ENCODE results near the gene MROH9. TPM values are rescaled to one million over a fixed set of nuclear protein-coding genes. Genes with fewer than 3 reads are reported as not detected.

Gene MROH9
- total RNA-seq, 1 experiment from 2014 or later = not detected

DNA sequence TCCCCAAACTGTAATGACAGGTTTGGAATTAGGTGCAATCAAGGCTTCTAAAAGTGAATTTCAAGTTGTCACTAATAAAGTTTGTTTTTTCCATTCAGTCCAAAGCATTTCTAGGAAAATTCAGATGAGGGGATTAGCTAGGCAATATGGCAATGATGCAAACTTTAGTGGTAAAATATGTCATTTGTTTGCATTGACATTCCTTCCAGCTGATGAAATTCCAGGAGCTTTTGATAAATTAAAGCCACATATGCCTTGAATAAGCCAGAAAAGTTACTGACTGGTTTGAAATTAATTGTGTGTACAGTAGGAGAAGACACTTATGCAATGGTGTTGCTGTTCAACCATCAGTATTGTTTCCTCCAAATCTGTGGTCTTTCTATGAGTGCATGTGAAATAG, 57.8 kb downstream of the MROH9 start:
- Histone ChIP-seq H3K4me1 (ENCODE audit: control insufficient read depth in 1 of 2, insufficient read depth in 2 of 2, low read length in 2 of 2) (no peaks in the 10 kb centered on the region), H2AFZ (ENCODE audit: low read depth, low read length, poor library complexity, severe bottlenecking) (no peak overlapping the region), H3K9ac (ENCODE audit: low read length) (no peak overlapping the region), H3K9me3 (ENCODE audit: control insufficient read depth in 1 of 2, insufficient read depth in 1 of 2, low read depth in 1 of 2, low read length in 2 of 2) (no peaks in the 10 kb centered on the region), H4K20me1 (ENCODE audit: insufficient read depth) (no peaks in the 10 kb centered on the region), H3K27me3 (ENCODE audit: insufficient read depth, low read length) (no peaks in the 10 kb centered on the region), H3K4me3 (replicated peaks in 1 of 2; ENCODE audit: low read depth in 1 of 2, low read length in 2 of 2) (no peak overlapping the region), H3K9me2 (ENCODE audit: insufficient read depth) (no peaks in the 10 kb centered on the region), H3K36me3 (ENCODE audit: control insufficient read depth in 1 of 2, insufficient read depth in 2 of 2, low read length in 2 of 2) (no peaks in the 10 kb centered on the region), H3K27ac (ENCODE audit: low read depth, low read length) (no peak overlapping the region), H3K4me2 (ENCODE audit: low read length) (no peak overlapping the region), H3K79me2 (ENCODE audit: insufficient read depth, low read length) (no peaks in the 10 kb centered on the region)
- intact Hi-C loops (cut with micrococcal nuclease) = no loop called here
- CTCF ChIA-PET = no interaction called here
- POLR2A ChIA-PET = no interaction called here
- BruUV-seq (replicated peaks) = no TSS peak
- RAD21 ChIA-PET (ENCODE audit: low non-redundant PET in 1 of 2, low total read pairs in 2 of 2, uncharacterized antibody in 2 of 2, unreplicated experiment in 2 of 2) = no interaction called here
- no peak for DNase-seq (ENCODE audit: low read depth, low spot score)
- no peak for TF ChIP-seq SRF (IDR thresholded peaks at IDR 0.05; ENCODE audit: low read depth)
- TF ChIP-seq, protein P1, sequence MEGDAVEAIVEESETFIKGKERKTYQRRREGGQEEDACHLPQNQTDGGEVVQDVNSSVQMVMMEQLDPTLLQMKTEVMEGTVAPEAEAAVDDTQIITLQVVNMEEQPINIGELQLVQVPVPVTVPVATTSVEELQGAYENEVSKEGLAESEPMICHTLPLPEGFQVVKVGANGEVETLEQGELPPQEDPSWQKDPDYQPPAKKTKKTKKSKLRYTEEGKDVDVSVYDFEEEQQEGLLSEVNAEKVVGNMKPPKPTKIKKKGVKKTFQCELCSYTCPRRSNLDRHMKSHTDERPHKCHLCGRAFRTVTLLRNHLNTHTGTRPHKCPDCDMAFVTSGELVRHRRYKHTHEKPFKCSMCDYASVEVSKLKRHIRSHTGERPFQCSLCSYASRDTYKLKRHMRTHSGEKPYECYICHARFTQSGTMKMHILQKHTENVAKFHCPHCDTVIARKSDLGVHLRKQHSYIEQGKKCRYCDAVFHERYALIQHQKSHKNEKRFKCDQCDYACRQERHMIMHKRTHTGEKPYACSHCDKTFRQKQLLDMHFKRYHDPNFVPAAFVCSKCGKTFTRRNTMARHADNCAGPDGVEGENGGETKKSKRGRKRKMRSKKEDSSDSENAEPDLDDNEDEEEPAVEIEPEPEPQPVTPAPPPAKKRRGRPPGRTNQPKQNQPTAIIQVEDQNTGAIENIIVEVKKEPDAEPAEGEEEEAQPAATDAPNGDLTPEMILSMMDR (IDR thresholded peaks at IDR 0.05 in 2 of 3, conservative IDR thresholded peaks at IDR 0.05 in 1 of 3; ENCODE audit: borderline replicate concordance in 1 of 3, insufficient read depth in 1 of 3, low read depth in 2 of 3, low read length in 2 of 3) = no peak
- no peak for TF ChIP-seq YY1 (IDR thresholded peaks at IDR 0.05; ENCODE audit: extremely low read depth, insufficient replicate concordance, low read depth, low read length)
- TF ChIP-seq POLR2A (IDR thresholded peaks at IDR 0.05; ENCODE audit: borderline replicate concordance, extremely low read depth, insufficient read depth, insufficient read length) = no peak
- TF ChIP-seq CEBPB (IDR thresholded peaks at IDR 0.05; ENCODE audit: low read depth) = no peak
- no peak for TF ChIP-seq EZH2 (IDR thresholded peaks at IDR 0.05)
- TF ChIP-seq ZFX (IDR thresholded peaks at IDR 0.05) = no peak
- TF ChIP-seq EZH2phosphoT487 (IDR thresholded peaks at IDR 0.05; ENCODE audit: borderline replicate concordance) = no peak
- TF ChIP-seq SP1 (IDR thresholded peaks at IDR 0.05; ENCODE audit: low read depth) = no peak
- no peak for TF ChIP-seq POLR2AphosphoS5 (IDR thresholded peaks at IDR 0.05; ENCODE audit: low read depth, low read length)
- TF ChIP-seq, protein P2, sequence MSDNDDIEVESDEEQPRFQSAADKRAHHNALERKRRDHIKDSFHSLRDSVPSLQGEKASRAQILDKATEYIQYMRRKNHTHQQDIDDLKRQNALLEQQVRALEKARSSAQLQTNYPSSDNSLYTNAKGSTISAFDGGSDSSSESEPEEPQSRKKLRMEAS (IDR thresholded peaks at IDR 0.05) = no peak
- TF ChIP-seq, protein P3, sequence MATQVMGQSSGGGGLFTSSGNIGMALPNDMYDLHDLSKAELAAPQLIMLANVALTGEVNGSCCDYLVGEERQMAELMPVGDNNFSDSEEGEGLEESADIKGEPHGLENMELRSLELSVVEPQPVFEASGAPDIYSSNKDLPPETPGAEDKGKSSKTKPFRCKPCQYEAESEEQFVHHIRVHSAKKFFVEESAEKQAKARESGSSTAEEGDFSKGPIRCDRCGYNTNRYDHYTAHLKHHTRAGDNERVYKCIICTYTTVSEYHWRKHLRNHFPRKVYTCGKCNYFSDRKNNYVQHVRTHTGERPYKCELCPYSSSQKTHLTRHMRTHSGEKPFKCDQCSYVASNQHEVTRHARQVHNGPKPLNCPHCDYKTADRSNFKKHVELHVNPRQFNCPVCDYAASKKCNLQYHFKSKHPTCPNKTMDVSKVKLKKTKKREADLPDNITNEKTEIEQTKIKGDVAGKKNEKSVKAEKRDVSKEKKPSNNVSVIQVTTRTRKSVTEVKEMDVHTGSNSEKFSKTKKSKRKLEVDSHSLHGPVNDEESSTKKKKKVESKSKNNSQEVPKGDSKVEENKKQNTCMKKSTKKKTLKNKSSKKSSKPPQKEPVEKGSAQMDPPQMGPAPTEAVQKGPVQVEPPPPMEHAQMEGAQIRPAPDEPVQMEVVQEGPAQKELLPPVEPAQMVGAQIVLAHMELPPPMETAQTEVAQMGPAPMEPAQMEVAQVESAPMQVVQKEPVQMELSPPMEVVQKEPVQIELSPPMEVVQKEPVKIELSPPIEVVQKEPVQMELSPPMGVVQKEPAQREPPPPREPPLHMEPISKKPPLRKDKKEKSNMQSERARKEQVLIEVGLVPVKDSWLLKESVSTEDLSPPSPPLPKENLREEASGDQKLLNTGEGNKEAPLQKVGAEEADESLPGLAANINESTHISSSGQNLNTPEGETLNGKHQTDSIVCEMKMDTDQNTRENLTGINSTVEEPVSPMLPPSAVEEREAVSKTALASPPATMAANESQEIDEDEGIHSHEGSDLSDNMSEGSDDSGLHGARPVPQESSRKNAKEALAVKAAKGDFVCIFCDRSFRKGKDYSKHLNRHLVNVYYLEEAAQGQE (IDR thresholded peaks at IDR 0.05; ENCODE audit: low read depth) = no peak
- no peak for ATAC-seq

Measured in HCT116 (cell line).